Umbilical cord (tissue), 2 donors: ENCODE data around the gene SULF2. TPM values are rescaled to one million over a fixed set of nuclear protein-coding genes. Genes with fewer than 3 reads are reported as not detected.

Experiments used
- DNase-seq: peaks from one replicate; pipeline ENCODE4 v3.0.0-alpha.2; 2015; ENCODE audit warnings: low spot score
- total RNA-seq: library from RNA; depleted of rRNA; stranded (reverse); fragments of >200 nt; gene quantifications from one replicate; pipeline ENCODE4 v1.2.3, GENCODE V29; 2014; ENCODE audit warnings: low replicate concordance; ENCODE audit not compliant: insufficient read depth

Gene SULF2
- total RNA-seq, 1 donor from 2014 or later = 69.3 TPM

DNA sequence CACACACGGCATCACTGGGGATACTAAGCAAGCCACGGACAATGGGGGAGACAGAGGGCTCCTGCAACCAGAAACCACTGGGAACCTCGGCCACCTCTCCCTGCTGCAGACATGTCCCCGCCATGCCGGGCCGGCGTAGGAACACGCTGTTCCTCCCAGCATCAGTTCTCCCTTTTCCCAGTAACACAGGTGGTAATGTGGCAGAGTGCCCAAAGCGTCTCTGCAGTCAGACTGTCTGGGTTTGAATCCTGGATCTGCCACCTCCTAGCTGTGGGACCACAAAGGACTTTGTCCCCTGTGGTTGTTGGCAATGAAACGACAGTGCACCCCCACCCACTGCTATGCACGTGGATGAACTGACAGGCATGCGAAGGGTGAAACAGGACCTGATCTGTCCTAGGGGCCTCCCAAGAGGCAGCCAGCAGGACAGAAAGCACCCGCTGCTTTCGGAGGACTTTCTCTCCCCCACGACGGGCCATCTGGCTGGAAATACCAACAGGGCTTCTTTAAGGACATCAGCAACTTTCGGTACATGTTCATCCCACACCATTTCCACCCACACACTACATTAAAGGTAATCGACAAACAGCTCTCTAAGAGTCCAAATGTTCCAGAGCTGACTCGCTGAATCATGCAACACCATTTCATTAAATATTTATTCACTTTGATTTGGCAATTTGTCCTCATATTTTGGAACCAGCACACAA lies 74.1 kb downstream of the SULF2 start:
- no peak for DNase-seq

DNA sequence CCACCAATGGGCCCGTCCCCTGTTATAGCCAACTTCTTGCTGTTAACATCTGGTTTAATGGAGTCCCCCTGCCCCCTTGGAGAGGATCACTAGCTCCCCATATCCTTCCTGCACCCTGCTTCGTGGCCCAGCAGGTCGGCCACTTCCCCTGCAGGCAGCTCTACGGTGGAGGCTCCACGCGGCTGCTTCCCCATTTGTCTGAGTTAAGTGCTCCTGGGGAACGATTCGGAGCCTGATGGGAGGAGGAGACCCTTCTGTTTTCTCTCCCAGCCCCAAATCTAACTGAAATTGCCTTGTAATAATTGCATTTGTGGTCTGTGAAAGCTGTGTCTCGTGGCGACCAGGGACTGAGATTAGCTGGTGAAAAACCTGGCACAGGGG lies 74.6 kb downstream of the SULF2 start:
- no peak for DNase-seq

DNA sequence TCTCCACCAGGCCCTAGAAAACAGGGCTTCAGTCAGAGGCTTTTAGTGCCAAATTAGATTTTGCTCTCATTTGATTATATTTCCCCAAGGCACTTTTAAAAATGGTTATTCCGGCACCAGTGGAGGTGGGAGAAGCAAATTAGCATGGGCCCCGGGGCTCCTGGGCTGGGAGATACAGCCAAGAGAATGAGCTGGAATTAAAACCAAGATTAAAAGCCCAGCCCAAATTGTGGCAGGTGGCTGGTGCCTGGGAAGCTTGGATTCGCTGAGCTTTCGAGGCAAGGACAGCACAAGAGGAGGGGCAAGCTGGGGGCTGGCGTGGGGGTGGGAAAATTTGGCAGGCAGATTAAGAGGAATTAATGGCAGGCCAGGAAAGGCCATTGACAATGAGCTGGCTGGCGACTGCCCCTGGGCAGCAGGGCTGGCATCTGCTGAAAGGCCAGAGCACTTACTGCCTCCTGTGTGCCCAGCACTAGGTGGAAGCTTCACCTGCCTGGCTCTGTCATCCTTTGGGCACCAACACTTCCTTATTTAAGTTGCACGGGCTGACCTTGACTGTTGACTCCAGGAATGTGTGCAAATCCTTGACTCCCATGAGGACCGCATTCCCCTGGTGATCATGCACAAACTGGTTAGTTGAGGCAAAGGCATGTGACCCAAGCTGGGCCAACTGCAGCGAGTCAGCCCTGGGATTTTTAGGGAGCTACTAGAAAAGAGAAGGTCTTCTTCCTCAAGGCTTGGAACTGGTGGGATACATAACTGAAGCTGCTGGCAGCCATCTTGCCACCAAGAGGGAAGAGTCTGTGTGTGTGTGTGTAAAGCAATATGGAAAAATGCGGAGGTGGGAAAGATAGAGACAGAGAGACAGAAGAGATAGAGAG lies 76.1 kb downstream of the SULF2 start:
- DNase-seq = no peak

DNA sequence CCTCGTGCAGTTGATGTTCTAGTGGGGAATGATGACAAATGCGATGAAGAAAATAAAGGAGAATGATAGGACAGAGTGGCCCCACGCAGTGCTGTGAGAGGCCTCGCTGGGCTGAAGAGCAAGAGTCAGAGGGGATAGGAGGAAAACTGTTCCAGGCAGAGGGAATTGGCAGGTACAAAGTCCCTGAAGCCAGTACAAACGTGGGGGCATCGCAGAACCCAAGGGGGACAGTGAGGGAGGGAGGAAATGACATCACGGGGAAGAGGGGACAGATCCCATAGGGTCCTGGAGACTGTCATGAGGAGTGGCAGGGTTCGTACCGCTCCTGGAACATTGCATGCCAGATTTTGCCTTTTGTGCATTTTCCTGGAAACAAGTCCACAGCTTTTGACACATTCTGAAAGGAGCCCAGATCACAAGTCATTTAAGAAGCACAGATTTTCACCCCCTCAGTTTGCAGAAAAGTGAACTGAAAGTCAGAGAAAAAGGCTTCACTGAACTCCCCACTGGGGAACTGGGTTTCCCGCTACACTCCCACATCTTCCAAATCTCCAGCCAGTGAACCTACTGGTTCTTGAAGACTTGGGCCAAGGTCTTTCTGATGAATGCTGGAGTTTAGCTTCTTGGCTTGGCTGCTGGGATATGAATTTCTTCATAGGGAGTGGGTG lies 77.0 kb downstream of the SULF2 start:
- no peak for DNase-seq

DNA sequence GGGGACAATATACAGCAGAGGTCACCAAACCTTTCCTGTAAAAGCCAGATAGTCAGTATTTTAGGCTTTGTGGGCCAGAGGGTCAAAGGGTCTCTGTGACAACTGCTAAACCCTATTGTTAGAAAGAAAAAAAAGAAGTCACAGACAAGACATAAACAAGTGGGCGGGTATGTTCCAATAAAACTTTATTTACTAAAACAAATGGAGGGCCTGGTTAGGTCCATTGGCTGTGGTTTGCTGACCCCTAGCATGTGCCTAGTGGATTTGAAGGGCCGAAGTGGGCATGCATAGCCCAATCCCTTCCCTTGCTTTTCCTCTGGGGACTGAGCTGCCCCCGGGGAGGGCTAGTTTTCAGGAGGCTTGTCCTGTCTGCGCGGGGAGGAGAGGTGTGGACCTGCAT lies 78.9 kb downstream of the SULF2 start:
- DNase-seq = no peak

DNA sequence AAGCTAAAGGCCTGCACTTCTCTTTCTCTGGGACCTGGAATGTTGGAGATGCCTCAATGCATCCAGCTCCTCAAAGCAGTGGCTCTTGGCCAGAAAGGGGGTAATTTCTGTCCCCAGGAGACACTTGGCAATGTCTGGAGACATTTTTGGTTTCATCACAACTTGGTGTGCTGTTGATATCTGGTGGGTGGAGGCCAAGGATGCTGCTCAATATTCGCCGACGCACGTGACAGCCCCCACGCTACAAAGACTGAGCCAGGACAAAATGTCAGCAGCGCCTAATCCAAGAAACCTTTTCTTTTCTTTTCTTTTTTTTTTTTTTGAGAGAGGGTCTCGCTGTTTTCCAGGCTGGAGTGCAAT lies 79.8 kb downstream of the SULF2 start:
- DNase-seq = no peak

DNA sequence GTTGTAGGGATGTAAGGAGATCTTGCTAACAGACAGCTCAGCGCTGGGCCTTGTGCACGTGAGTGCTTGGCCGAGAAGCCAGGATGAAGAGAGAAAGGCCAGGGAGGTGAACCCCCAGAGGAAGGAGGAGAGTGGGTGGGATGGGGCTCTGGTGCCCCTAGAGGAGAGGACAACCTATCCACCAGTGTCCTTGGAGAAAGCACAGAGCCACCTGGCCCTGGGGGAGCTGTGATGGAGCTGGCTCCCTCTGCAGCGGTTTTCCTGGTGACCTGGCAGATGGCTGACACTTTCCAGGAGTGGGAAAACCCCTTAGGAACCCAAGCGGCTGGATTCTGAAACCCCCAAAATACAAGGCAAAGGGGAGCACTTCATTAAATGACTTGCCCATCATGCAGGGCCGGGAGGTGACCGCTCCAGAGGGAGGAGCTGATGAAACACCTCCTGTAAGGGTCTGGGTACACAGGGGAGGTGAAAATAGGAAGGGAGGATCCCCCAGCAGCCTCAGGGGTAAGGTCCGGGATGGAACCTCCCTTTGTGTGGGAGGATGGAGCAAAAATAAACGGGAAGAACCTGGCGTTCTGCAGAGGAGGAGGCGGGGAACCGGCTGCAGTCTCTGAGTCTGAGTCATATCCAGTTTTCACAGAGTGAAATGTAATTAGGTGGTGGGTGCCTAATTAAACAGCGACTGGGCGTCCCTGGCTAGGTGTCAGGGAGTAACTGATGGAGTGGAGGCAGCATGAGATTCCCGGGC lies 80.4 kb downstream of the SULF2 start:
- DNase-seq = no peak

DNA sequence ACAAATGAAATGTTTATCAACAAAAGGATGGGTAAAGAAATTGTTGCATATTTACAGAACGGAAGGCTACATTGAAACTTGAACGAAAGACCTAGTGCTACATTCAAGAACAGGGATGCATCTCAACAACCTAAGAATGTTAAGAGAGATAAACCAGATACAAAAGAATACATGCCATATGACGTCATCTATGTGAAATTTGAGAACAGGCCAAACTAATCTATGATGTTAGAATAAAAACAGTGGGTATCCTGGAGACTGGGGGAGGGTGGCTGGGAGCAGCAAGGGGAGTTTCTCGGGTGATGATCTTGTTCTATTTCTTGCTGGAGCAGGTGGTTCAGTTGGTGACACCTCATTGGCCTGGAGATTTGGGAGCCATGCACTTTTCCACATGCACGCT lies 81.5 kb downstream of the SULF2 start:
- DNase-seq = peak; percentile 27

- no peak for DNase-seq
Measured at GRCh38 chr20:47701612-47702011, 83.7 kb downstream of the SULF2 start.

DNA sequence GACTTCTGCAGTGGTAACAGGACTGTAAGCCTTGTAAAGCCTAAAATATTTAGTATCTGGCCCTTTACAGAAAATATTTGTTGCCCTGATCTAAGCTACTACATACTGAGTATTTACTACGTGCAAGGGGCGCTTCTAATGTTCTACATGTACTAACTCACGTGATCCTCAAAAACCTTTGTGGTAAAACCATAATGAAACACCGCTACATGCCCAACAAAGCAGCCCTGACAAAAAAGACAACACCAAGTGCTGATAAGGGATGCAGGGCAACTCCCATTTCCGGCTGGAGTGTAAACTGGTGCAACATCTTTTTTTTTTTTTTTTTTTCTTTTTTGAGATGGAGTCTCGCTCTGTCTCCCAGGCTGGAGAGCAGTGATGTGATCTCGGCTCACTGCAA lies 85.0 kb downstream of the SULF2 start:
- peak; percentile 31 for DNase-seq

GRCh38 chr20:47699818-47700217 lies 85.5 kb downstream of the SULF2 start:
- no peak for DNase-seq

DNA sequence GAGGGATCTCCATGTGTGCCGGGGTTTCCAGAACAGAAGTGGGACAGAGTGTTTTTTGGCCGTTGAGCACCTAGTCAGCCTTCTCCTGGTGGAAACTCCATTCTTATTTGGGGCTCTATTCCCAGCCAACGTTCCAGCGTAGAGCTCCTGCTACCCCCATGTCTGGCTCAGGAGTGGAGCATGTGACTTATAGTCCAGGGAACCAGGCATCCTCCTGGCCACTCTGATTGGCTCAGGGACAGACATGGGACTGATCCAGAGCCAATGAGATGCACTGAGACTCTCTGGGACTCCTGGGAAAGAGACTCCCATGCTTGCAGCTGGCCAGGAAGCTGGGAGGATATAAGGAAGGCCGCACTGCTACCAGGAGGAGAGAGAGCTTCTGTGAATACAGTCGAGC lies 87.1 kb downstream of the SULF2 start:
- no peak for DNase-seq

- DNase-seq = no peak
Measured at GRCh38 chr20:47696856-47697255, 88.4 kb downstream of the SULF2 start.

GRCh38 chr20:47694021-47694818 lies 91.1 kb downstream of the SULF2 start:
- no peak for DNase-seq

GRCh38 chr20:47691625-47692024 lies 93.7 kb downstream of the SULF2 start:
- DNase-seq = no peak

DNA sequence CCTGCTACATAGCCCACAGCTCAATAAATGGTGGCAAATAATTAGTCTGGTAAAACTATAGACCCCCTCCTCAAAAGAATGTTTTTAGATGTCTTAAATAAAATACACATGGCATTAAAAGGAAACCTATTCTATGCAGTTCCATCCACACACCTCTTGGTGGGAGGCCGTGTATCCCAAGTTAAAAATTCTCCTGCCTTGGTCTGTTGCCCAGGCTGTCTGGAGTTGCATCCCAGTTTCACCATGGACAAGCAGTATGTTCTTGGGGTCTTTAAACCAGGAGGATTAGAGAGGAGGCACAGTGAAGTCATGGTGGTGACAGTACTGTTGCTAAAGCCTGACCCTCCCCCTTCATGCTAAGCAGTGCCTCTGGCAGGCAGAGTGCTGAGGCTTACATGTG lies 95.5 kb downstream of the SULF2 start:
- DNase-seq = no peak

DNA sequence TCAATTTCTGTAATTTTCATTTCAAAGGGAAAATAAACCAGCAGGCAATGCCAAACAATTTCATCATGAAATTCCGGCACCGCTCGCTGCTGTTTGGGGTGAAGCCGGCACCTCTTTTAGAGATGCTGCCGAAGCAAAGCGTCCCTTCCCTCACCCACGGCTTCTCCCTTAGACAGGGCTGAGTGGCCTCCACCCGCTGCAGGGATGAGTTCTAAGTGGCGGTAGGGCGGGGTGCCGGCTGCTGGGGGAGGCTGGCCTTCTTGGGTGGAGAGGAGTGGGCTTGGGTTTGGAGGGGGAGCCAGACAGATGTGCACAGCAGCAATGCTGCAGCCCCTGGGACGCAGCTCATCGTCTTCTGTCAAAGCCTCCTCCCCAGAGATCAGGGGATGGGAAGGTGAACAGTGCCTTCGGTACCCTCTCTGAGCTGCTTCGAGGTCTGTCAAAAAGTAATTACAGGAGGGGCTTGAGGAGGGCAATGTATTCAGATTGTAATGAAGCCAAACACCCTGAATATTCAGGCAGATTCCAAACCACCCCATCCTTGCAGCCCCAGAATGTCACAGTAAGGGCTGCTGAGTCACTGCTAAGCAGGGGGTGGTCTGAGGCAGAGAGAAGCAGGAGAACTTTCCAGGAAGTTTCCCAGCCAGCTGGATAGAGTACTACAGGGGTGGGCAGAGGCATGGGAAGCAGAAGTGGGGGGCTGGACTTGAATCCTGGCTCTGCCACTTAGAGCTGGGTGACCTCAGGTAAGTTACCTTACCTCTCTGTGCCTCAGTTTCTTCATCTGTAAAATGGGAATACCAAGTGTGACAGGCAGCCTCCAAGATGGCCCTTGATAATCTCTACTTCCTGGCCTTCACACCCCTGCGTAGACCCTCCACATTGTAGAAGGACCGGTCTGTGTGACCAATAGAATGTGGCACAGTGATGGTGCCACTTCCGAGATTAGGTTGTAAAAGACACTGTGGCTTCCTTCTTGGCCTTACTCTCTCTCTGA lies 96.6 kb downstream of the SULF2 start:
- DNase-seq = no peak

- no peak for DNase-seq
Measured at GRCh38 chr20:47687095-47687987, 97.9 kb downstream of the SULF2 start.

GRCh38 chr20:47686545-47686944 lies 98.7 kb downstream of the SULF2 start:
- peak; percentile 60 for DNase-seq
